GM18858 (cell line): ENCODE results near the gene TRAPPC4.
A peak's percentile ranks its signal among the peaks of the same experiment; 100 is the strongest.

Source experiments
- ATAC-seq: cut with Tn5 transposase; IDR thresholded peaks from one replicate; pipeline ENCODE4 v1.9.1; 2021; ENCODE audit not compliant: unreplicated experiment

The TRAPPC4 gene

GRCh38 chr11:119061256-119061655, 42.7 kb downstream of the TRAPPC4 start:
- no peak for ATAC-seq

GRCh38 chr11:119062779-119063178, 44.2 kb downstream of the TRAPPC4 start:
- no peak for ATAC-seq

- ATAC-seq = no peak
Measured at GRCh38 chr11:119065369-119065768, 46.8 kb downstream of the TRAPPC4 start.

GRCh38 chr11:119067371-119068222, 49.0 kb downstream of the TRAPPC4 start, which contains the start of gene VPS11:
TSS of gene VPS11 (plus strand) at chr11:119067818. CDS start at chr11:119067824, 6 bp downstream.
- peak; percentile 66 for ATAC-seq
